ENCODE data around the gene ALDH1A3.
"Not testable (repeated sequence)": the region's sequence is repeated elsewhere in the genome, so short reads cannot be mapped to it uniquely, and the experiment has no call there.

The ALDH1A3 gene

GRCh38 chr15:100879464-100880138, at the start of gene ALDH1A3:
TSS of gene ALDH1A3 (plus strand) at chr15:100879831. CDS start at chr15:100879908, 77 bp downstream.
- no peak for DNase-seq

DNA sequence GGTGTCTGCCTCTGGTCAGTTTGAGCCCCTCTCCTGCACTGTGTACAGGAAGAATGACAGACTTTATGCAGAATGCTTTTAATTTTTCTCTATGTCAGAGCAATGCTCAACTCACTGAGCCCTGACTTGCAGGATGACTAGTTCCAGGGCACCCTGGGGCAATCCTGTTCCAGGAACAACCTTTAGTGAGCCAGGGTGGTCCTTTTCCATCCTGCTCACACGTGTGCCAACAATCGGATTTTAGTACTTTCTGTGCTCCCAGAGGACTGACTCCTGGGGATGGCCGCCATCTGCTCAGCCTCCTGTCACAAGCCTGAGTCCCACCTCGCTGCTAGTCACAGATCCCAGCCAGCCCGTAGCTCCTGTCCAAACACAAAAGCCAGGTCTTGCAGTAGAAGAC, 48.2 kb upstream of the ALDH1A3 start:
- DNase-seq, result no peak

DNA sequence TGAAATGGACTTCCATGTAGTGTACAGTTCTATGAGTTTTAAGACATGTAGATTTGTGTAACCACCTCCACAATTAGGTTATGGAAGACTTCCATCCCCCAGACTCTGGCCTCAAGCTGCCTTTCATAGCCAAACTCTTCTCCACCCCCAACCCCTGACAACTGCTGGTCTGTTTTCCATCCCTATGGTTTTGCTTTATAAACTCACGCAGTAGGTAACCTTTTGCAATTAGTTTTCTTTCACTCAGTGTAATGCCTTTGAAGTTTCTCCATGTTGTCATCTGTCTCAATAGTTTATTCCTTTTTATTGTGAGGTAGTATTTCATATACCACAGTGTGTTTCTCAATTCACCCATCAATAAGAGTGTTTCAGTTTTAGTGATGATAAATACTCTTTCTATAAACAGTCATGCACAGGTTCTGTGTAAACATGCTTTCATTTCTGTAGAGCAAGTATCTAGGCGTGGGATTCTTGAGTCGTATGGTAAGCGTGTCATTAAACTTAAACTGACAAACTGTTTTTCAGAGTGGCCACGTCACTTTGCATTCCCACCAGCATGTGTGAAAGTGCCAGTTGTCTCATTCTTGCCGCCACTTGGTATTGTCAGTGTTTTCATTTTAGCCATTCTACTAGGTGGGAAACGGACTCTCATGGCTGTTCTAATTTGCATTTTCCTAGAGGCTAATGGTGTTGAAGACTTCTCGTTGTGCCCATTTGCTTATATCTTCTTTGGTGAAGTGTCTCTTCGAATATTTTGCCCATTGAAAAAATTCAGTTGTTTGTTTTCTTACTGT, 47.3 kb upstream of the ALDH1A3 start:
- DNase-seq, result no peak

- DNase-seq, result no peak
Measured at GRCh38 chr15:100833417-100834389, 45.9 kb upstream of the ALDH1A3 start.

DNA sequence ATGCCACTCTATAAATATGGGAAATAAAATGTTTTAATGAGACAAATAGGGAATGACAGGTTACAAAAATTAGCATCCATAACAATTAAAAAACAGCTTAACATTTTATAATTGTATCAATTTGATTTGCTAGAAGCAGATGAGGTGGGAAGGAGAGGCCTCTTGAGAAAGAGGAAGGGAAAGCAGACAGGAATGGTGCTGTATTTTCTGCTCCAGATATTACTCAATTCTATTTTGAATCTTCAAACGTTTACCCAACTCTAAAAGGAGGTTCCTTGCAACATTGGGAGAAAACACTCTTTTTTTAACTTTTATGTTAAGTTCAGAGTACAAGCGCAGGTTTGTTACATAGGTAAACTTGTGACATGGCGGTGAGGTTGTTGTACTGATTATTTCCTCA, 44.9 kb upstream of the ALDH1A3 start:
- DNase-seq, result no peak

- DNase-seq, result no peak
Measured at GRCh38 chr15:100835636-100836035, 44.0 kb upstream of the ALDH1A3 start.

DNA sequence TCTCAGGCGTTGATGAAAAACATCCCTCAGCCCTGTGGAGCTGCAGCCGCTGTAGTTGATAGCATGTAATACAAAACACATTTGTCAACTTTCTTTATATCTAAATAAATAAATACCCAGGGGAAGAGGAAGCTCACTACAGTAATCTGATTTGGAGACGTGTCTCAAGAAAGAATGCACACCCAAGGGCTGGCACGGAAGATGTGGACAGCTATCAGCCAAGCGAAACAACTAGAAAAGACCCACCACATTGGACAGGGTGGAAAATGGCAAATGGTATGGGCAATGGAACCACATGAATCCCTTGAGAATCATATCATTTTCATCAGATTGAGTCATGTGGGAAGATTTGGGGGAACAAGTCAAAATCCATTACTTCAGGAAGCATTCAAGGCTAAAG, 43.1 kb upstream of the ALDH1A3 start:
- DNase-seq, result no peak

- no peak for DNase-seq
Measured at GRCh38 chr15:100841426-100841825, 38.2 kb upstream of the ALDH1A3 start.

DNA sequence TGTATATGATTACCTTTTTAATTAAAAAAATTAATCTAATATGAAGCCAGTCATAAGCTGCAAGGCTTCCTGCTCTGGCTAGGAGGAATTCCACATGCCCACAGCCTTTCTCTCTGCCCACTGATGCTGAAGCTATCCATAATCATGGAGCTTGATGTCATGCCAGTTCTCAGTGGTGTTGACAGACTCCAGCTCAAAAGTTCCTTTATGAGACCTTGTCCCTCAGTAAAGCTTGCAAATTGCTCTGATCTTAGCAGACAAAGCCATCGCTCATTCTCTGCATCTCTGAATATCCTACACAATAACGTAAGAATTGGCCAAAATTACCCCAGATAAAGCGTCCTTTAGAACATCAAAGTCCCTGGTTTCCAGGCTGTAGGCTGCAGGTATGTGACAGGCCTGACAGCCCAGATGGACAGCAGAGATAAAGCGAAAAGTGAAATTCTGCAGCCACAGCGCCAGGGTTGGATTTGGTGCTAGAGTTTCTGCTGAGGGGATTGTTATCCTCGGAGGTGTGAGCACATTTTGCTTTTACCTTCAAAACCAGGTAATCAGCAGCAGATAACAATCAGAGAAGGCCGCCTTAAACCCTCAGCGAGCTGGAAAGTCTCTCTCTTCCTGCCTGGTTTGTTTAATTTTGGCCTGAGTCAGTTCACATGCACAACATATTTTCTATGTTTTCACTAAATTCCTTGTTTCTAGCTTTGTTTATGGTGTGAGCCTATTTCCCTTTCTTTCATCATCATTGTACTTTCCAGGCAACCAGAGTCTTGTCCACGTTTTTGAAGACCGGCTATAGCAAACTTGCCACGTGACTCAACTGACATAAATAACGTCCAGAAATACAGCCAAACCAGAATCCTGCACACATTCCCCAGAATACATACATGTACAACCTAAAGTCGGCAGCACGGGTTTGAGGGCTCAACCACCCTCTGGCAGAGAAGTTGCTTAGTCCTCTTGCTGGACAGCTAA, 36.6 kb upstream of the ALDH1A3 start:
- DNase-seq, result no peak

GRCh38 chr15:100844167-100844566, 35.5 kb upstream of the ALDH1A3 start:
- no peak for DNase-seq

DNA sequence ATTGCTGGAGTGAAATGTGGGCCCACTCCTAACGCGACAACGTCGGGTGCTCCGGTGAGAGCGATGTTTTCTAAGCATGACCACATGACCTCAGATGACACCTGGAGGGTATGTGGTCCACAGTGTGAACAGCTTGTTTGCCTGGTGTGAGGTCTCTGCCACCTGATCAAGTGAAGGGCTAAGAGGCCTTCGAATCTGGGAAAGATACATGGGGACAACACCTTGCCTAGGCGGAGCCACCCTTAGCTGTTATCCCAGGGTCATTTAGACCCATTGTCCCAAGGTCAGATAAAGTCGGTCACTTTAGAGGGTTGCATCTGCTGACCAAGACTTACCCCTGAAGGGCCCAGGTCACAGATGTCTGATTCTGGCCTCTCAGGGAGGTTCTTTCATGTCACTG, 34.9 kb upstream of the ALDH1A3 start:
- DNase-seq, result no peak

GRCh38 chr15:100847194-100847593, 32.4 kb upstream of the ALDH1A3 start:
- DNase-seq, result no peak

GRCh38 chr15:100849021-100849854, 30.4 kb upstream of the ALDH1A3 start:
- DNase-seq, result peak; percentile 50

GRCh38 chr15:100849855-100850218, 29.8 kb upstream of the ALDH1A3 start:
- DNase-seq, result no peak

- DNase-seq, result not testable (repeated sequence)
Measured at GRCh38 chr15:100851428-100852015, 28.1 kb upstream of the ALDH1A3 start.

DNA sequence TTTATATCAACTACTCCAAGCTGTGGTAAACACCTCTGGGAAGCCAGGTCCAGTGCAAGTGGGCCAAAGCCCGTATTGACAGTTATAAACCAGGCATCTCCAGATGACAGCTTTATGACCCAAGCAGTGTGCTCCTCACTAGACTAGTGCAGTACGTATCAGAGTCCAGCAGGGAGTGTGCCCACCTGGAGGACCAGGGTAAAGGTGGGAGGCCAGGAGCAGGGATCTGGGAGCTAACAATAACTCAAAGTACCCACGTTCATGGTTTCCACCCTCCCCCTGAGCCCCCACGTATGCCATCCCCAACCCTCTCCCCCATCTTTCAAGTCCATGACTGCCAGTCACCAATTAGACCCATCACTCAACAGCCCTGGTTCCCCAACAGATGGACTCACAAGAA, 27.0 kb upstream of the ALDH1A3 start:
- no peak for DNase-seq

DNA sequence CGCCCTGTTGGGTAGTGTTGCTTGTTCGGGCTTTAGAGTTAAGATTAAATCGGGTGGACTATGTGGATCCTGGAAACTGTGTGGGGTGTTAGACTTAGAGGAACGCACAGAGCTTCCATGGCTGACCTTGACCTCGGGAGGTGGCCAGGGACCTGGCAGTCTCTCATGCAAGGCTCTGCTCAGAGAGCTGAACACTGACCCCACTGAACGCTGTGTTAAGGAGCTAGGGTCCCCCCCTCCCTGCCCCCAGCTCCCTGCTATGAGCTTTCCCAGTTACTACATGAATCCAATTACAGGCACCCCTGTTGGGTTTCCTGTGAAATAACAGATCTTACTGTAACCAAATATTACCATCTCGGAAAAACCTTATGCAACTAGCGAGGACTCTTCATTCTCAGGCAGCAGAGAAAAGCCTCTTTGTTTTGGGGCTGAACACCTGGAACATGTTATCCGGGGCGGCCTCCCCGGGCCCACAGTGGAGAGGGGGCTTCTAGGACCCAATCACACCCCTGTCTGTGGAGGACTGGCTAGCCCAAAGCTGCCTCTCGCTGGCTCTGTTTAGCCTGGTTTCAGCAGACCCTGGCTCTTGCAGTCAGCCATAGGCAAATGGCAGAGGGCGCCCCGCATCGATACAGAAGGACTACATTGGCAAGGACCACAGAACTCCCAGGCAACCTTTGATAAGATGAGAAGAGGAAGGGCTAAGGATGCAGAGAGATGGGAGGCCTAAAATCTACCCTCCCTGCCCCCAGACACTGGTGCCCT, 25.8 kb upstream of the ALDH1A3 start:
- no peak for DNase-seq

- DNase-seq, result no peak
Measured at GRCh38 chr15:100856867-100857266, 22.8 kb upstream of the ALDH1A3 start.

DNA sequence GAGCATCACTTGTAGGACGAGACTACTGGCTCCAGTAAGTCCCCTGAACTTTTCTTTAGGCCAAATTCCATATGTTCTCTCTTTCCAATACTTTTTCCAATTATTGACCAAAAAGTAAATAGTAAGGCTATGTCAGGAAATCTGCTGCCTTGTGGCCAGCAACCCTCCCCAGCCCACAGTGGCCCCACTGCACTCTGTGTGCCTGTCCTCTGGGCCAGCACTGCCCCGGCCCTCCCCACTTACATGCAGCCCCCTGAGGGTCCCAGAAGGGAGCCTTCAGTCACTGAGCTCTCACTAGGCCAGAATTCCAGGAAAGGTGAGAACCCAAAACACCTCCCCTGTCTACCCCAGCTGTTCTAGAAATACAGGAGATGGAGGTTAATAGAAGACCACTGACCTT, 21.3 kb upstream of the ALDH1A3 start:
- DNase-seq, result no peak

Measured in CD4-positive, alpha-beta T cell treated with Interleukin-21 for 1 hour (primary cell).